GM12878 (cell line): ENCODE data around the gene IL1RL2. TPM values are rescaled to one million over a fixed set of nuclear protein-coding genes. Genes with fewer than 3 reads are reported as not detected.

Experiments
- ATAC-seq: fragments of 200-7000 bp; cut with Tn5 transposase; 3 replicates; pipeline ENCODE4 v1.9.1; 2020; ENCODE audit warnings: mild to moderate bottlenecking, moderate library complexity
- BruUV-seq: library from RNA; stranded (reverse); fragments of 400-500 nt; replicated peaks from 2 replicates; lab custom pipeline; 2021; lab: Mats Ljungman, UMichigan
- CTCF ChIA-PET: fragments of 300-600 bp; sonication (Branson Sonifier 250); formaldehyde crosslinking; extraction: SDS; loops from one replicate; lab custom pipeline; 2021; ENCODE audit warnings: inconsistent platforms; lab: Yijun Ruan, JAX
- POLR2A ChIA-PET: fragments of 350-600 bp; formaldehyde crosslinking; extraction: SDS; loops from one replicate; lab custom pipeline; 2021; ENCODE audit warnings: inconsistent platforms; lab: Charles Lee
- RAD21 ChIA-PET: fragments of 300-600 bp; sonication (Branson Sonifier 250); formaldehyde crosslinking; loops from one replicate; lab custom pipeline; 2023; ENCODE audit warnings: antibody characterized with exemption; ENCODE audit not compliant: unreplicated experiment; lab: Charles Lee
- SMC1A ChIA-PET: fragments of 300-600 bp; sonication (Branson Sonifier 250); formaldehyde crosslinking; loops from one replicate; lab custom pipeline; 2023; ENCODE audit not compliant: unreplicated experiment, uncharacterized antibody; lab: Charles Lee
- DNase-seq: peaks from one replicate; pipeline ENCODE4 v3.0.0-alpha.2; 2011; ENCODE audit warnings: low read depth, low spot score
- FAIRE-seq: peaks from 3 replicates; lab custom pipeline; 2011; peaks lifted over from hg19 to GRCh38; lab: Jason Lieb, UNC
- H2AFZ ChIP-seq: 2 replicates; pipeline ENCODE4 v1.6.0; 2011; ENCODE audit warnings: low read depth, low read length, control low read depth; ENCODE audit not compliant: control insufficient read depth
- H3K27ac ChIP-seq: 2 replicates; pipeline ENCODE4 v1.5.1; 2011; ENCODE audit warnings: control low read depth; ENCODE audit not compliant: control insufficient read depth, insufficient read depth
- H3K27me3 ChIP-seq, 2 experiments: replicated peaks in 1 of 2; 2 replicates each; pipeline versions ENCODE4 v1.6.0 to v1.6.1; 2011; ENCODE audit warnings: low read length in 1 of 2; ENCODE audit not compliant: control insufficient read depth in 2 of 2, insufficient read depth in 2 of 2
- H3K36me3 ChIP-seq, 2 experiments: 2 replicates each; pipeline ENCODE4 v1.5.1; 2011; ENCODE audit warnings: low read length in 1 of 2; ENCODE audit not compliant: control insufficient read depth in 2 of 2, insufficient read depth in 2 of 2
- H3K4me1 ChIP-seq: 2 replicates; pipeline ENCODE4 v1.6.1; 2011; ENCODE audit warnings: mild to moderate bottlenecking, low read length, moderate library complexity, mixed read lengths; ENCODE audit not compliant: control insufficient read depth, insufficient read depth
- H3K4me2 ChIP-seq: 2 replicates; pipeline ENCODE4 v1.6.0; 2011; ENCODE audit warnings: control low read depth; ENCODE audit not compliant: control insufficient read depth, insufficient read depth
- H3K4me3 ChIP-seq: fragments of 200-600 bp; sonication (generic); 2 replicates; pipeline ENCODE4 v1.5.1; 2016
- H3K79me2 ChIP-seq: 2 replicates; pipeline ENCODE4 v1.6.0; 2011; ENCODE audit warnings: low read length; ENCODE audit not compliant: control insufficient read depth, insufficient read depth
- H3K9ac ChIP-seq: 2 replicates; pipeline ENCODE4 v1.8.0; 2011; ENCODE audit warnings: low read length, control low read depth, mixed read lengths; ENCODE audit not compliant: control insufficient read depth, insufficient read depth
- H3K9me3 ChIP-seq: replicated peaks from 3 replicates; pipeline ENCODE4 v1.5.1; 2011; ENCODE audit warnings: mild to moderate bottlenecking, low read length; ENCODE audit not compliant: control insufficient read depth, insufficient read depth
- H4K20me1 ChIP-seq: 2 replicates; pipeline ENCODE4 v1.6.0; 2011; ENCODE audit not compliant: control insufficient read depth, insufficient read depth
- BCL3 ChIP-seq: IDR thresholded peaks from 2 replicates; pipeline ENCODE4 v1.6.1; 2011; ENCODE audit warnings: borderline replicate concordance, low read depth, mild to moderate bottlenecking, moderate library complexity, low read length; ENCODE audit not compliant: insufficient read depth, poor library complexity, severe bottlenecking
- CBX3 ChIP-seq: fragments of 200-600 bp; sonication (generic); IDR thresholded peaks from 2 replicates; pipeline ENCODE4 v1.6.1; 2016; ENCODE audit warnings: low read depth, borderline replicate concordance
- CEBPB ChIP-seq, 2 experiments: fragments of 150-350 bp in 1 of 2; IDR thresholded peaks; 2 replicates each; pipeline ENCODE4 v1.6.1; 2012 to 2014; ENCODE audit warnings: low read depth in 2 of 2, low read length in 2 of 2, borderline replicate concordance in 1 of 2, inconsistent platforms in 1 of 2
- KAT2A ChIP-seq: conservative IDR thresholded peaks from 2 replicates; pipeline ENCODE4 v1.6.1; 2011; ENCODE audit warnings: low read depth, low read length; ENCODE audit not compliant: control insufficient read depth
- MYB ChIP-seq: fragments of 150-350 bp; IDR thresholded peaks from 2 replicates; pipeline ENCODE4 v1.6.1; 2014; ENCODE audit warnings: mild to moderate bottlenecking, low read depth, low read length, borderline replicate concordance
- NFYA ChIP-seq: IDR thresholded peaks from 2 replicates; pipeline ENCODE4 v1.6.1; 2011; ENCODE audit warnings: low read depth, mild to moderate bottlenecking, low read length, improper control_type of control experiment, borderline replicate concordance
- PML ChIP-seq: IDR thresholded peaks from 2 replicates; pipeline ENCODE4 v1.6.1; 2012; ENCODE audit warnings: low read length, inconsistent platforms
- SREBF1 ChIP-seq: IDR thresholded peaks from 2 replicates; pipeline ENCODE4 v1.6.1; 2012; ENCODE audit warnings: mild to moderate bottlenecking, low read length
- USF1 ChIP-seq: IDR thresholded peaks from 2 replicates; pipeline ENCODE4 v1.6.1; 2011; ENCODE audit warnings: borderline replicate concordance, low read depth, mild to moderate bottlenecking, moderate library complexity, mixed read lengths, low read length; ENCODE audit not compliant: insufficient read depth; ENCODE audit errors: extremely low read length
- ZNF384 ChIP-seq: IDR thresholded peaks from 2 replicates; pipeline ENCODE4 v1.6.1; 2012; ENCODE audit warnings: low read depth, mild to moderate bottlenecking, low read length, improper control_type of control experiment, borderline replicate concordance
- ZZZ3 ChIP-seq: IDR thresholded peaks from 2 replicates; pipeline ENCODE4 v1.6.1; 2011; ENCODE audit warnings: low read depth; ENCODE audit not compliant: control insufficient read depth, insufficient read length
- WGBS: methylation state at CpG from one replicate; pipeline ENCODE4 v1.1.6; 2016; ENCODE audit warnings: low lambda C conversion rate; ENCODE audit not compliant: insufficient replicate concordance, insufficient coverage; ENCODE audit errors: missing lambda C conversion rate; 5-methylcytosine and 5-hydroxymethylcytosine counted together
- in situ Hi-C: fragments of 300-500 bp; cut with MboI; formaldehyde crosslinking; loops from 9 replicates; pipeline ENCODE4 v1.14.3; 2018; ENCODE audit warnings: mixed read lengths
- intact Hi-C: fragments of 100-400 bp; cut with micrococcal nuclease; formaldehyde crosslinking; loops from one replicate; pipeline ENCODE4 v1.14.2; 2022; ENCODE audit not compliant: unreplicated experiment
- polyA plus RNA-seq, 11 experiments: library from polyadenylated mRNA; depleted of rRNA in 4 of 11; unstranded in 6 of 11; stranded (reverse) in 5 of 11; fragments of >200 nt; fragmentation: Nextera tagmentation in 4 of 11; fragmentation: Illumina TruSeq in 1 of 11; extraction: Ambion mirVana in 4 of 11; extraction: Trizol in 1 of 11; gene quantifications; 1 replicate in 1 of 11; 2 replicates in 10 of 11; pipeline versions ENCODE4 v1.2.1 to v1.2.3, GENCODE V29; 2011 to 2016; ENCODE audit warnings: inconsistent platforms in 2 of 11, missing spikeins in 2 of 11, low read depth in 1 of 11
- total RNA-seq, 4 experiments: library from RNA; depleted of rRNA in 3 of 4; stranded (reverse); fragments of >200 nt in 3 of 4; fragmentation: Illumina TruSeq in 1 of 4; extraction: Trizol in 1 of 4; gene quantifications; 2 replicates each; pipeline versions ENCODE4 v1.2.1 to v1.2.3, GENCODE V29; 2013 to 2021

The IL1RL2 gene
- total and polyA plus RNA-seq, 10 of the 15 experiments (the other 5 are each of a cell fraction or from before 2014, with no cell fraction given): not detected

GRCh38 chr2:102241616-102242305 is 54.9 kb downstream of the IL1RL2 start:
- Histone ChIP-seq H4K20me1 (no peaks in the 10 kb centered on the region), H3K4me1 (peaks cover 13% of the 10 kb centered on the region; the same call in 1 of the 2 replicates)
- no peak for TF ChIP-seq ZNF384
- TF ChIP-seq CEBPB (IDR thresholded peaks at IDR 0.05; ENCODE audit: borderline replicate concordance in 1 of 2, low read depth in 2 of 2, low read length in 2 of 2): no peak
- no peak for TF ChIP-seq SREBF1
- no peak for TF ChIP-seq BCL3
- no peak for TF ChIP-seq USF1
- TF ChIP-seq MYB: no peak
- TF ChIP-seq KAT2A: no peak
- TF ChIP-seq NFYA: no peak
- TF ChIP-seq CBX3: no peak
- no peak for TF ChIP-seq PML
- TF ChIP-seq ZZZ3: no peak
- TF ChIP-seq, all 136 proteins: peak for 0
- DNase-seq: no peak
- SMC1A ChIA-PET: interaction anchor here (1.3 to 9.8 kb wide), 23 partner anchors 9 to 516 kb away, joined by 3 to 157 read pairs (median 11); partner anchors contain the start of gene IL18R1
- no peak overlapping the region for H3K9ac ChIP-seq
- H2AFZ ChIP-seq: no peak overlapping the region
- no peak overlapping the region for H3K4me3 ChIP-seq
- no peak overlapping the region for H3K4me2 ChIP-seq
- intact Hi-C loops (loop anchor here (2.0 kb wide), 2 partner anchors 55 to 159 kb away; partner anchors contain the start of gene IL1RL2), in situ Hi-C loops (loop anchor here (5.0 kb wide), 1 partner anchor 359 kb away; no protein-coding TSS in a partner anchor)
- CTCF ChIA-PET: interaction anchor here (0.6 to 13.1 kb wide), 33 partner anchors 9 to 420 kb away, joined by 3 to 370 read pairs (median 9); partner anchors contain the start of gene SLC9A4
- H3K9me3 ChIP-seq: no peaks in the 10 kb centered on the region; the same call in 2 of the 3 replicates
- 61% methylated on average over 6 of the region's 6 CpGs for WGBS
- H3K79me2 ChIP-seq: no peaks in the 10 kb centered on the region
- H3K36me3 ChIP-seq: no peaks in the 10 kb centered on the region
- H3K27ac ChIP-seq: no peak overlapping the region
- H3K27me3 ChIP-seq: no peaks in the 10 kb centered on the region
- RAD21 ChIA-PET: interaction anchor here (1.0 to 5.9 kb wide), 16 partner anchors 19 to 444 kb away, joined by 3 to 124 read pairs (median 25); no protein-coding TSS in a partner anchor
- FAIRE-seq: no peak
- POLR2A ChIA-PET: interaction anchor here (1.7 to 3.8 kb wide), 3 partner anchors 157 to 234 kb away, joined by 4 to 32 read pairs (median 7); no protein-coding TSS in a partner anchor
- no TSS peak for BruUV-seq
- ATAC-seq: no peak
